GM23338 (cell line): ENCODE results near the gene TMEM87B. TPM values are rescaled to one million over a fixed set of nuclear protein-coding genes. Genes with fewer than 3 reads are reported as not detected.

Experiments
- ATAC-seq: fragments of 200-7000 bp; cut with Tn5 transposase; 3 replicates; pipeline ENCODE4 v1.9.1; 2020
- DNase-seq: peaks from one replicate; pipeline ENCODE4 v3.0.0-alpha.2; 2015; ENCODE audit warnings: low spot score
- H2AFZ ChIP-seq: fragments of 200-600 bp; sonication (generic); 2 replicates; pipeline ENCODE4 v1.8.0; 2016; ENCODE audit warnings: antibody characterized with exemption, mild to moderate bottlenecking, moderate library complexity
- H3F3A ChIP-seq: fragments of 200-600 bp; sonication (generic); replicated peaks from 2 replicates; pipeline ENCODE4 v1.8.0; 2017; ENCODE audit warnings: antibody characterized with exemption, mixed run types, low read depth
- H3K27ac ChIP-seq: fragments of 200-600 bp; sonication (generic); 2 replicates; pipeline ENCODE4 v1.6.1; 2016; ENCODE audit warnings: low read depth
- H3K27me3 ChIP-seq: fragments of 200-600 bp; sonication (generic); 2 replicates; pipeline ENCODE4 v1.8.0; 2016; ENCODE audit warnings: mild to moderate bottlenecking, mixed run types, moderate library complexity; ENCODE audit not compliant: insufficient read depth
- H3K36me3 ChIP-seq: fragments of 200-600 bp; sonication (generic); 2 replicates; pipeline ENCODE4 v1.8.0; 2016; ENCODE audit warnings: mild to moderate bottlenecking; ENCODE audit not compliant: insufficient read depth
- H3K4me1 ChIP-seq: fragments of 200-600 bp; sonication (generic); 2 replicates; pipeline ENCODE4 v1.8.0; 2016; ENCODE audit warnings: mild to moderate bottlenecking, moderate library complexity; ENCODE audit not compliant: insufficient read depth
- H3K4me2 ChIP-seq: fragments of 200-600 bp; sonication (generic); 2 replicates; pipeline ENCODE4 v1.7.1; 2017; ENCODE audit warnings: mixed run types
- H3K4me3 ChIP-seq: fragments of 200-600 bp; sonication (generic); 2 replicates; pipeline ENCODE4 v1.6.1; 2016; ENCODE audit warnings: mixed run types
- H3K79me2 ChIP-seq: fragments of 200-600 bp; sonication (generic); replicated peaks from 2 replicates; pipeline ENCODE4 v1.8.0; 2017; ENCODE audit warnings: mild to moderate bottlenecking; ENCODE audit not compliant: insufficient read depth
- H3K9me2 ChIP-seq: fragments of 200-600 bp; sonication (generic); 2 replicates; pipeline ENCODE4 v1.8.0; 2017; ENCODE audit not compliant: insufficient read depth
- H4K20me1 ChIP-seq: fragments of 200-600 bp; sonication (generic); replicated peaks from 2 replicates; pipeline ENCODE4 v1.8.0; 2017; ENCODE audit warnings: mild to moderate bottlenecking; ENCODE audit not compliant: insufficient read depth
- H3K27ac Mint-ChIP-seq: 2 replicates; pipeline ENCODE4 v1.8.0; 2020; ENCODE audit warnings: inconsistent platforms, mild to moderate bottlenecking, moderate library complexity, mixed read lengths
- H3K27me3 Mint-ChIP-seq: 3 replicates; pipeline ENCODE4 v1.8.0; 2022; ENCODE audit warnings: low read depth, mild to moderate bottlenecking, moderate library complexity, mixed read lengths, inconsistent platforms; ENCODE audit not compliant: insufficient read depth, poor library complexity
- H3K36me3 Mint-ChIP-seq: 3 replicates; pipeline ENCODE4 v1.8.0; 2021; ENCODE audit warnings: low read depth, mild to moderate bottlenecking, inconsistent platforms, moderate library complexity, mixed read lengths
- H3K4me1 Mint-ChIP-seq: 3 replicates; pipeline ENCODE4 v1.8.0; 2020; ENCODE audit warnings: mild to moderate bottlenecking, inconsistent platforms, mixed read lengths
- H3K4me3 Mint-ChIP-seq: 3 replicates; pipeline ENCODE4 v1.8.0; 2021; ENCODE audit warnings: moderate library complexity, mild to moderate bottlenecking, inconsistent platforms, mixed read lengths
- H3K9me3 Mint-ChIP-seq: 3 replicates; pipeline ENCODE4 v1.8.0; 2020; ENCODE audit warnings: moderate library complexity, mild to moderate bottlenecking, inconsistent platforms, mixed read lengths
- CREB1 ChIP-seq: fragments of 250-450 bp; sonication (Bioruptor Pico); IDR thresholded peaks from 2 replicates; pipeline ENCODE4 v1.5.0; 2020; ENCODE audit warnings: low read depth, mild to moderate bottlenecking, moderate library complexity
- EZH2 ChIP-seq: fragments of 200-600 bp; sonication (generic); IDR thresholded peaks from one replicate; pipeline ENCODE4 v1.8.0; 2017; ENCODE audit warnings: antibody characterized with exemption, mild to moderate bottlenecking, low read depth; ENCODE audit not compliant: unreplicated experiment
- EZH2phosphoT487 ChIP-seq: fragments of 200-600 bp; sonication (generic); IDR thresholded peaks from one replicate; pipeline ENCODE4 v1.8.1; 2018; ENCODE audit warnings: antibody characterized with exemption; ENCODE audit not compliant: unreplicated experiment
- JUNB ChIP-seq: IDR thresholded peaks from one replicate; pipeline ENCODE4 v1.6.1; 2016; ENCODE audit warnings: antibody characterized with exemption; ENCODE audit not compliant: unreplicated experiment
- NANOG ChIP-seq: IDR thresholded peaks from 2 replicates; pipeline ENCODE4 v1.6.1; 2016; ENCODE audit warnings: antibody characterized with exemption, borderline replicate concordance
- POLR2AphosphoS5 ChIP-seq: IDR thresholded peaks from 2 replicates; pipeline ENCODE4 v1.6.1; 2016; ENCODE audit warnings: antibody characterized with exemption, low read depth
- REST ChIP-seq: IDR thresholded peaks from one replicate; pipeline ENCODE4 v1.6.1; 2018; ENCODE audit warnings: antibody characterized with exemption; ENCODE audit not compliant: unreplicated experiment
- ZNF114 ChIP-seq: fragments of 250-450 bp; sonication (Bioruptor Pico); IDR thresholded peaks from 2 replicates; pipeline ENCODE4 v1.5.0; 2020; ENCODE audit warnings: mild to moderate bottlenecking, moderate library complexity
- polyA plus RNA-seq: library from polyadenylated mRNA; unstranded; fragments of >200 nt; fragmentation: Nextera tagmentation; extraction: Ambion mirVana; gene quantifications from 2 replicates; pipeline ENCODE4 v1.2.1, GENCODE V29; 2016
- total RNA-seq: library from RNA; depleted of rRNA; stranded (reverse); fragments of >200 nt; shearing (Covaris generic); gene quantifications from 2 replicates; pipeline ENCODE4 v1.2.3, GENCODE V29; 2014
- TF ChIP-seq, protein P1 (sequence below), 2 experiments: fragments of 200-600 bp in 1 of 2; sonication (generic) in 1 of 2; conservative IDR thresholded peaks; 2 replicates each; pipeline versions ENCODE4 v1.5.1 to v1.6.1; 2016 to 2017; ENCODE audit warnings: antibody characterized with exemption in 2 of 2, low read depth in 2 of 2, mild to moderate bottlenecking in 2 of 2, moderate library complexity in 1 of 2
- TF ChIP-seq, protein P2 (sequence below): IDR thresholded peaks from 2 replicates; pipeline ENCODE4 v1.6.1; 2016; ENCODE audit warnings: antibody characterized with exemption

Gene TMEM87B
- total and polyA plus RNA-seq, 2 experiments from 2014 or later: 7.0 to 15.4 TPM

DNA sequence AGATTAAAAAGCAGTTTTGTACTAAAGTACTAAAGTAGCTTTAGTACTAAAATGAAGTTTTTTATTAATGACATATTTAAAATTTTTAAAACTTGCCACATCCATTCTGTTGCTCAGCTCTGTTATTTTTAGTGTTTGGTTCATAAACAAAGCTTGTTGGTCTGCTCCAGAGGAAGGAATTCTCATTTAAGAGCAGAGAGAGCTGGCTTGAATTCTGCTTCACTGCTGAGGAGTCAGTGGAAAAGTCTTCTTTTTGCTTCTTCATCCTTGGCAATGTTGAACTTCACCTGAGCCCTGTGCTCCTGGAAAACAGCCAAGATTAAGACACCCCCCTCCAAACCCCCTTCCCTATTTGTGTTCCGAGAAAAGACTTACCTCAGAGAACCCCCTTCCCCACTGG lies 40.6 kb downstream of the TMEM87B start:
- no peak overlapping the region for H3K4me2 ChIP-seq
- Mint-ChIP-seq H3K4me3 (no peak overlapping the region), H3K4me1 (no peaks in the 10 kb centered on the region), H3K9me3 (no peaks in the 10 kb centered on the region; the same call in 2 of the 3 replicates), H3K27me3 (no peaks in the 10 kb centered on the region), H3K36me3 (peaks cover 5% of the 10 kb centered on the region), H3K27ac (0 out of 2 replicates have a peak overlapping the region, but pooled peaks have one; percentile 60)
- no peak overlapping the region for H2AFZ ChIP-seq
- no peak for ATAC-seq
- no peaks in the 10 kb centered on the region for H3K79me2 ChIP-seq
- H3K4me3 ChIP-seq: no peak overlapping the region
- H3K9me2 ChIP-seq: no peaks in the 10 kb centered on the region
- TF ChIP-seq JUNB (no peak), POLR2AphosphoS5 (no peak), ZNF114 (no peak), CREB1 (CRISPR knock-in tag) (no peak), EZH2 (no peak), EZH2phosphoT487 (no peak)
- TF ChIP-seq, protein P1, sequence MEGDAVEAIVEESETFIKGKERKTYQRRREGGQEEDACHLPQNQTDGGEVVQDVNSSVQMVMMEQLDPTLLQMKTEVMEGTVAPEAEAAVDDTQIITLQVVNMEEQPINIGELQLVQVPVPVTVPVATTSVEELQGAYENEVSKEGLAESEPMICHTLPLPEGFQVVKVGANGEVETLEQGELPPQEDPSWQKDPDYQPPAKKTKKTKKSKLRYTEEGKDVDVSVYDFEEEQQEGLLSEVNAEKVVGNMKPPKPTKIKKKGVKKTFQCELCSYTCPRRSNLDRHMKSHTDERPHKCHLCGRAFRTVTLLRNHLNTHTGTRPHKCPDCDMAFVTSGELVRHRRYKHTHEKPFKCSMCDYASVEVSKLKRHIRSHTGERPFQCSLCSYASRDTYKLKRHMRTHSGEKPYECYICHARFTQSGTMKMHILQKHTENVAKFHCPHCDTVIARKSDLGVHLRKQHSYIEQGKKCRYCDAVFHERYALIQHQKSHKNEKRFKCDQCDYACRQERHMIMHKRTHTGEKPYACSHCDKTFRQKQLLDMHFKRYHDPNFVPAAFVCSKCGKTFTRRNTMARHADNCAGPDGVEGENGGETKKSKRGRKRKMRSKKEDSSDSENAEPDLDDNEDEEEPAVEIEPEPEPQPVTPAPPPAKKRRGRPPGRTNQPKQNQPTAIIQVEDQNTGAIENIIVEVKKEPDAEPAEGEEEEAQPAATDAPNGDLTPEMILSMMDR (conservative IDR thresholded peaks at IDR 0.05; ENCODE audit: low read depth in 2 of 2): no peak
- H3K27ac ChIP-seq: no peak overlapping the region
- no peaks in the 10 kb centered on the region for H4K20me1 ChIP-seq
- H3K27me3 ChIP-seq: no peaks in the 10 kb centered on the region
- no peaks in the 10 kb centered on the region for H3K4me1 ChIP-seq
- no peak for DNase-seq
- H3F3A ChIP-seq: no peaks in the 10 kb centered on the region
- peaks cover 3% of the 10 kb centered on the region; the same call in 1 of the 2 replicates for H3K36me3 ChIP-seq

DNA sequence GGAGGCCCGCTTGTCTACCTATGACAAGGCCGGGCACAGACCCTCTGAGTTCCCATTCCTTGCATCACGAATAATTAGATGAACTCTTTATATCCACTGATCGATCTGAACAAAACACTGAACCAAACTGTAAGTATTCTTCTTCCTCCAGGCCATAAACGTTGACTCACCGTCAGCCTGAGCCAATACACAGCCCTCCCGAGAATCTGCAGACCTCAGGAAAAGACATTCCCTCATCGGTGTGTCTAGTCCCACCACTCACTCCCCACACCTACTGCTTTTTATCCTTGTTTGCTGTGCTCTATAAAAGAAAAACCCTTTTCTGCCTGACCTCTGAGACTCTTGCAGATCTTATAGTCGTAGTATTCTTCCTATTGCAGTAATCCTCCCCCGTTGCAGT lies 41.0 kb downstream of the TMEM87B start:
- H3K36me3 ChIP-seq: peaks cover 3% of the 10 kb centered on the region; the same call in 1 of the 2 replicates
- peak; percentile 2 for DNase-seq
- TF ChIP-seq REST: no peak
- TF ChIP-seq JUNB: no peak
- no peak for TF ChIP-seq NANOG
- no peak for TF ChIP-seq CREB1 (CRISPR knock-in tag)
- no peak for TF ChIP-seq EZH2
- TF ChIP-seq, protein P2, sequence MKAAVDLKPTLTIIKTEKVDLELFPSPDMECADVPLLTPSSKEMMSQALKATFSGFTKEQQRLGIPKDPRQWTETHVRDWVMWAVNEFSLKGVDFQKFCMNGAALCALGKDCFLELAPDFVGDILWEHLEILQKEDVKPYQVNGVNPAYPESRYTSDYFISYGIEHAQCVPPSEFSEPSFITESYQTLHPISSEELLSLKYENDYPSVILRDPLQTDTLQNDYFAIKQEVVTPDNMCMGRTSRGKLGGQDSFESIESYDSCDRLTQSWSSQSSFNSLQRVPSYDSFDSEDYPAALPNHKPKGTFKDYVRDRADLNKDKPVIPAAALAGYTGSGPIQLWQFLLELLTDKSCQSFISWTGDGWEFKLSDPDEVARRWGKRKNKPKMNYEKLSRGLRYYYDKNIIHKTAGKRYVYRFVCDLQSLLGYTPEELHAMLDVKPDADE: no peak

More for the DNA sequence above, 41.0 kb downstream of the TMEM87B start:
- no peaks in the 10 kb centered on the region for H3K4me1 Mint-ChIP-seq
- Histone ChIP-seq H3K27ac (no peak overlapping the region), H3F3A (no peaks in the 10 kb centered on the region), H3K4me3 (no peak overlapping the region), H3K4me2 (no peak overlapping the region), H3K27me3 (no peaks in the 10 kb centered on the region), H3K79me2 (no peaks in the 10 kb centered on the region), H3K4me1 (no peaks in the 10 kb centered on the region), H3K9me2 (no peaks in the 10 kb centered on the region), H4K20me1 (no peaks in the 10 kb centered on the region), H2AFZ (no peak overlapping the region)
- no peak overlapping the region for H3K4me3 Mint-ChIP-seq
- H3K9me3 Mint-ChIP-seq: no peaks in the 10 kb centered on the region; the same call in 2 of the 3 replicates
- H3K27ac Mint-ChIP-seq: peak overlapping the region; percentile 60; the same call in 1 of the 2 replicates
- ATAC-seq: no peak
- H3K36me3 Mint-ChIP-seq: peaks cover 5% of the 10 kb centered on the region
- H3K27me3 Mint-ChIP-seq: no peaks in the 10 kb centered on the region
